HepG2 (cell line): ENCODE results near the gene SOCS1. TPM values are rescaled to one million over a fixed set of nuclear protein-coding genes. Genes with fewer than 3 reads are reported as not detected.
A peak's percentile ranks its signal among the peaks of the same experiment; 100 is the strongest.
"Not testable (repeated sequence)": the region's sequence is repeated elsewhere in the genome, so short reads cannot be mapped to it uniquely, and the experiment has no call there.

Experiments used
- ATAC-seq: fragments of 200-7000 bp; cut with Tn5 transposase; 3 replicates; pipeline ENCODE4 v1.9.1; 2020; ENCODE audit warnings: mild to moderate bottlenecking, moderate library complexity
- BruUV-seq: library from RNA; stranded (reverse); fragments of 400-500 nt; replicated peaks from 2 replicates; lab custom pipeline; 2021; lab: Mats Ljungman, UMichigan
- CTCF ChIA-PET: fragments of 300-600 bp; formaldehyde crosslinking; extraction: SDS; loops from one replicate; lab custom pipeline; 2021; ENCODE audit warnings: low total read pairs, inconsistent platforms, low intra/inter-chr PET ratio; lab: Yijun Ruan, JAX
- POLR2A ChIA-PET: fragments of 350-600 bp; sonication (Branson Sonifier 250); formaldehyde crosslinking; loops from one replicate; lab custom pipeline; 2020; ENCODE audit warnings: antibody characterized with exemption, inconsistent platforms; lab: Yijun Ruan, JAX
- DNase-seq: peaks from one replicate; pipeline ENCODE4 v3.0.0-alpha.2; 2015; ENCODE audit warnings: low spot score
- FAIRE-seq: peaks from 3 replicates; lab custom pipeline; 2011; peaks lifted over from hg19 to GRCh38; lab: Jason Lieb, UNC
- H2AFZ ChIP-seq: one replicate; pipeline ENCODE4 v1.6.1; 2011; ENCODE audit warnings: low read length, inconsistent platforms
- H3K27ac ChIP-seq: fragments of 300-600 bp; 3 replicates; pipeline ENCODE4 v1.8.0; 2011; ENCODE audit warnings: mixed run types, mild to moderate bottlenecking, mixed read lengths, low read length, inconsistent platforms; ENCODE audit not compliant: insufficient read depth; ENCODE audit errors: extremely low read length
- H3K27me3 ChIP-seq, 2 experiments: fragments of 200-600 bp in 1 of 2; 2 replicates in 1 of 2; 3 replicates in 1 of 2; pipeline versions ENCODE4 v1.6.0 to v1.8.0; 2011; ENCODE audit warnings: low read length in 2 of 2, mild to moderate bottlenecking in 2 of 2, moderate library complexity in 2 of 2, inconsistent platforms in 1 of 2; ENCODE audit not compliant: insufficient read depth in 2 of 2, control insufficient read depth in 1 of 2
- H3K36me3 ChIP-seq, 2 experiments: fragments of 200-600 bp in 1 of 2; replicated peaks in 1 of 2; 2 replicates in 1 of 2; 3 replicates in 1 of 2; pipeline versions ENCODE4 v1.5.1 to v1.8.0; 2011; ENCODE audit warnings: low read length in 2 of 2, inconsistent platforms in 1 of 2; ENCODE audit not compliant: insufficient read depth in 2 of 2, control insufficient read depth in 1 of 2
- H3K4me1 ChIP-seq: 2 replicates; pipeline ENCODE4 v1.5.1; 2012; ENCODE audit warnings: low read length, inconsistent platforms; ENCODE audit not compliant: insufficient read depth
- H3K4me2 ChIP-seq: 2 replicates; pipeline ENCODE4 v1.6.0; 2011; ENCODE audit warnings: low read depth, low read length, inconsistent platforms
- H3K4me3 ChIP-seq, 3 experiments: fragments of 200-600 bp in 1 of 3; sonication (generic), shearing (Covaris generic) in 1 of 3; replicated peaks in 1 of 3; 2 replicates each; pipeline ENCODE4 v1.5.1; 2011 to 2016; ENCODE audit warnings: low read length in 3 of 3, inconsistent platforms in 2 of 3, low read depth in 2 of 3, mild to moderate bottlenecking in 2 of 3, control low read depth in 1 of 3, mixed read lengths in 1 of 3; ENCODE audit not compliant: insufficient read depth in 1 of 3
- H3K79me2 ChIP-seq: one replicate; pipeline ENCODE4 v1.6.1; 2011; ENCODE audit warnings: low read length, inconsistent platforms; ENCODE audit not compliant: insufficient read depth
- H3K9ac ChIP-seq: 2 replicates; pipeline ENCODE4 v1.6.0; 2011; ENCODE audit warnings: mild to moderate bottlenecking, low read depth, low read length, inconsistent platforms; ENCODE audit not compliant: insufficient read depth
- H3K9me3 ChIP-seq: 2 replicates; pipeline ENCODE4 v1.5.1; 2012; ENCODE audit warnings: mild to moderate bottlenecking, low read length
- H4K20me1 ChIP-seq: 2 replicates; pipeline ENCODE4 v1.6.0; 2011; ENCODE audit warnings: inconsistent platforms, mild to moderate bottlenecking, low read length, moderate library complexity; ENCODE audit not compliant: insufficient read depth
- ARHGAP35 ChIP-seq: sonication (generic); formaldehyde crosslinking; IDR thresholded peaks from 2 replicates; pipeline ENCODE4 v1.9.0; 2022; ENCODE audit warnings: mild to moderate bottlenecking, inconsistent platforms, moderate library complexity, missing genetic modification reagents, borderline replicate concordance
- FOXO1 ChIP-seq: sonication (generic); formaldehyde crosslinking; IDR thresholded peaks from 2 replicates; pipeline ENCODE4 v1.4.0; 2020; ENCODE audit warnings: missing genetic modification reagents
- IRF1 ChIP-seq: sonication (generic); formaldehyde crosslinking; IDR thresholded peaks from 2 replicates; pipeline ENCODE4 v1.4.0; 2020; ENCODE audit warnings: low read depth, mild to moderate bottlenecking, missing genetic modification reagents
- PLSCR1 ChIP-seq: sonication (generic); formaldehyde crosslinking; IDR thresholded peaks from 2 replicates; pipeline ENCODE4 v1.5.0; 2020; ENCODE audit warnings: missing genetic modification reagents, mild to moderate bottlenecking, borderline replicate concordance
- SMAD3 ChIP-seq: sonication (generic); formaldehyde crosslinking; IDR thresholded peaks from 2 replicates; pipeline ENCODE4 v1.4.0; 2020; ENCODE audit warnings: missing genetic modification reagents
- ZBTB38 ChIP-seq: sonication (generic); formaldehyde crosslinking; IDR thresholded peaks from 2 replicates; pipeline ENCODE4 v1.5.1; 2020; ENCODE audit warnings: mild to moderate bottlenecking, missing genetic modification reagents
- ZNF292 ChIP-seq: sonication (generic); formaldehyde crosslinking; IDR thresholded peaks from 2 replicates; pipeline ENCODE4 v1.8.1; 2022; ENCODE audit warnings: mild to moderate bottlenecking, low read depth, missing genetic modification reagents, borderline replicate concordance
- ZNF431 ChIP-seq: sonication (generic); formaldehyde crosslinking; IDR thresholded peaks from 2 replicates; pipeline ENCODE4 v1.9.0; 2022; ENCODE audit warnings: missing genetic modification reagents, low read depth, mild to moderate bottlenecking, borderline replicate concordance
- ZNF460 ChIP-seq: sonication (generic); formaldehyde crosslinking; IDR thresholded peaks from 2 replicates; pipeline ENCODE4 v1.5.1; 2020; ENCODE audit warnings: missing genetic modification reagents, mild to moderate bottlenecking, borderline replicate concordance
- WGBS: methylation state at CpG from one replicate; pipeline ENCODE4 v1.1.6; 2017; ENCODE audit warnings: low lambda C conversion rate; 5-methylcytosine and 5-hydroxymethylcytosine counted together
- in situ Hi-C: cut with HindIII; loops from 2 replicates; pipeline ENCODE4 v1.10.0; 2017; ENCODE audit warnings: low pct_unique_long_range_greater_than_20kb; ENCODE audit not compliant: extremely low pct_ligation_motif_present
- intact Hi-C: fragments of 100-400 bp; cut with micrococcal nuclease; formaldehyde crosslinking; loops from one replicate; pipeline ENCODE4 v1.10.0; 2022; ENCODE audit not compliant: unreplicated experiment
- polyA plus RNA-seq, 8 experiments: library from polyadenylated mRNA; depleted of rRNA in 3 of 8; stranded (reverse) in 7 of 8; unstranded in 1 of 8; fragments of >200 nt; fragmentation: Illumina TruSeq in 4 of 8; extraction: Trizol in 4 of 8; gene quantifications; 2 replicates each; pipeline versions ENCODE4 v1.2.1 to v1.2.3, GENCODE V29; 2011 to 2016; ENCODE audit warnings: low read depth in 4 of 8, missing spikeins in 1 of 8, mixed read lengths in 1 of 8; ENCODE audit not compliant: insufficient read depth in 1 of 8
- total RNA-seq, 5 experiments: library from RNA; depleted of rRNA; stranded (reverse); fragments of >200 nt; fragmentation: Illumina TruSeq; extraction: Trizol; gene quantifications; 2 replicates each; pipeline ENCODE4 v1.2.3, GENCODE V29; 2016; ENCODE audit warnings: low read depth in 1 of 5
- TF ChIP-seq, protein P1 (sequence below): sonication (generic); formaldehyde crosslinking; IDR thresholded peaks from 2 replicates; pipeline ENCODE4 v1.4.0; 2020; ENCODE audit warnings: mild to moderate bottlenecking, missing genetic modification reagents

The SOCS1 gene
- total and polyA plus RNA-seq, 2 of the 13 experiments (the other 11 are each of a cell fraction or from before 2014, with no cell fraction given): 5.3 to 6.3 TPM

DNA sequence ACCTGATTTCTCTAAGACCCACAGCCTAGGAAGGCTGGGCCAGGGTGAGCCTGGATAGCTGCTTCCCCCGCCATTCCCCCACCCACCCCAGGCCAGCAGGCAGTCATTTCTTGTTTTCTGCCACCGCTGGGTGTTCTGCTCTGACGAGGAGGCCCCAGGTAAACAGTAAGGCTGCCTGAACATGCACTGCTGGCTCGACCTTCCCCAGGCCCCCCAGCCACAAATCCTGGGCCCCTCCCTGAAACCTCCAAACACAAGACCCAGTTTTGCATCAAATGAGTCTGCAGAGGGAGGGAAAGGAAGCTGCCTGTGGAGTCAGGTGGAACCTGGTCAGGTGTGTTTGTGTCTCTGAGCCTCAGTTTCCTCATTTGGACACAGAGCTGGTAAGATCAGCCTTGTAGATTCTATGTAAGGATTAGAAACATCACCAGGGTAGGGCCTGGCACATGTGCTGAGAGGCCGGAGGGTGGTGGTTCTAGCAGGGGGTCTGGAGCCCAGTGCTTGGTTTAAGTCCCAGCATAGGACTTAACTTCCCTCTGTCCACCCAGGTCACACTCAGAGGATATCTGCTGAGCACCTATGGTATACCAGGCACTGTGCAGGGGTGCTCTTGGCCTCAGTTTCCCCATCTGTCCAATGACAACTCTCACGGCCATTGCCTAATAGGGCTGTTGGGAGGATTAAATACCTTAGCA lies 44.0 kb upstream of the SOCS1 start (continued):
- no peak for TF ChIP-seq PLSCR1

GRCh38 chr16:11298950-11299547 lies 43.0 kb upstream of the SOCS1 start:
- H3K4me2 ChIP-seq, ATAC-seq, H2AFZ ChIP-seq, CTCF ChIA-PET, H4K20me1 ChIP-seq, H3K9me3 ChIP-seq, H3K27me3 ChIP-seq, DNase-seq, H3K36me3 ChIP-seq, BruUV-seq, H3K79me2 ChIP-seq, H3K9ac ChIP-seq, in situ Hi-C loops, FAIRE-seq, H3K4me3 ChIP-seq: not testable (repeated sequence)
- peaks cover 97% of the 10 kb centered on the region for H3K4me1 ChIP-seq
- POLR2A ChIA-PET: interaction anchor here (0.7 to 6.2 kb wide), 10 partner anchors 9 to 72 kb away, joined by 3 to 167 read pairs (median 29); partner anchors contain the start of genes PRM1, PRM3 and SOCS1
- intact Hi-C loops: loop anchor here (5.0 kb wide), 2 partner anchors 42 to 192 kb away; partner anchors contain the start of gene SOCS1
- peak overlapping the region; percentile 8 for H3K27ac ChIP-seq
- 81% methylated on average over 13 of the region's 13 CpGs for WGBS
- 0 out of 2 replicates have a peak, but pooled peaks have one; percentile 32 for TF ChIP-seq IRF1 (CRISPR knock-in tag)
- TF ChIP-seq ZNF431 (CRISPR knock-in tag): 0 out of 2 replicates have a peak, but pooled peaks have one; percentile 13
- peak; percentile 18; the same call in 1 of the 2 replicates for TF ChIP-seq FOXO1 (CRISPR knock-in tag)
- peak; percentile 55; the same call in 1 of the 2 replicates for TF ChIP-seq ARHGAP35
- TF ChIP-seq ZBTB38 (CRISPR knock-in tag): peak; percentile 55
- TF ChIP-seq ZNF292 (CRISPR knock-in tag): peak; percentile 5; the same call in 1 of the 2 replicates
- peak; percentile 76 for TF ChIP-seq ZNF460
- TF ChIP-seq, protein P1, sequence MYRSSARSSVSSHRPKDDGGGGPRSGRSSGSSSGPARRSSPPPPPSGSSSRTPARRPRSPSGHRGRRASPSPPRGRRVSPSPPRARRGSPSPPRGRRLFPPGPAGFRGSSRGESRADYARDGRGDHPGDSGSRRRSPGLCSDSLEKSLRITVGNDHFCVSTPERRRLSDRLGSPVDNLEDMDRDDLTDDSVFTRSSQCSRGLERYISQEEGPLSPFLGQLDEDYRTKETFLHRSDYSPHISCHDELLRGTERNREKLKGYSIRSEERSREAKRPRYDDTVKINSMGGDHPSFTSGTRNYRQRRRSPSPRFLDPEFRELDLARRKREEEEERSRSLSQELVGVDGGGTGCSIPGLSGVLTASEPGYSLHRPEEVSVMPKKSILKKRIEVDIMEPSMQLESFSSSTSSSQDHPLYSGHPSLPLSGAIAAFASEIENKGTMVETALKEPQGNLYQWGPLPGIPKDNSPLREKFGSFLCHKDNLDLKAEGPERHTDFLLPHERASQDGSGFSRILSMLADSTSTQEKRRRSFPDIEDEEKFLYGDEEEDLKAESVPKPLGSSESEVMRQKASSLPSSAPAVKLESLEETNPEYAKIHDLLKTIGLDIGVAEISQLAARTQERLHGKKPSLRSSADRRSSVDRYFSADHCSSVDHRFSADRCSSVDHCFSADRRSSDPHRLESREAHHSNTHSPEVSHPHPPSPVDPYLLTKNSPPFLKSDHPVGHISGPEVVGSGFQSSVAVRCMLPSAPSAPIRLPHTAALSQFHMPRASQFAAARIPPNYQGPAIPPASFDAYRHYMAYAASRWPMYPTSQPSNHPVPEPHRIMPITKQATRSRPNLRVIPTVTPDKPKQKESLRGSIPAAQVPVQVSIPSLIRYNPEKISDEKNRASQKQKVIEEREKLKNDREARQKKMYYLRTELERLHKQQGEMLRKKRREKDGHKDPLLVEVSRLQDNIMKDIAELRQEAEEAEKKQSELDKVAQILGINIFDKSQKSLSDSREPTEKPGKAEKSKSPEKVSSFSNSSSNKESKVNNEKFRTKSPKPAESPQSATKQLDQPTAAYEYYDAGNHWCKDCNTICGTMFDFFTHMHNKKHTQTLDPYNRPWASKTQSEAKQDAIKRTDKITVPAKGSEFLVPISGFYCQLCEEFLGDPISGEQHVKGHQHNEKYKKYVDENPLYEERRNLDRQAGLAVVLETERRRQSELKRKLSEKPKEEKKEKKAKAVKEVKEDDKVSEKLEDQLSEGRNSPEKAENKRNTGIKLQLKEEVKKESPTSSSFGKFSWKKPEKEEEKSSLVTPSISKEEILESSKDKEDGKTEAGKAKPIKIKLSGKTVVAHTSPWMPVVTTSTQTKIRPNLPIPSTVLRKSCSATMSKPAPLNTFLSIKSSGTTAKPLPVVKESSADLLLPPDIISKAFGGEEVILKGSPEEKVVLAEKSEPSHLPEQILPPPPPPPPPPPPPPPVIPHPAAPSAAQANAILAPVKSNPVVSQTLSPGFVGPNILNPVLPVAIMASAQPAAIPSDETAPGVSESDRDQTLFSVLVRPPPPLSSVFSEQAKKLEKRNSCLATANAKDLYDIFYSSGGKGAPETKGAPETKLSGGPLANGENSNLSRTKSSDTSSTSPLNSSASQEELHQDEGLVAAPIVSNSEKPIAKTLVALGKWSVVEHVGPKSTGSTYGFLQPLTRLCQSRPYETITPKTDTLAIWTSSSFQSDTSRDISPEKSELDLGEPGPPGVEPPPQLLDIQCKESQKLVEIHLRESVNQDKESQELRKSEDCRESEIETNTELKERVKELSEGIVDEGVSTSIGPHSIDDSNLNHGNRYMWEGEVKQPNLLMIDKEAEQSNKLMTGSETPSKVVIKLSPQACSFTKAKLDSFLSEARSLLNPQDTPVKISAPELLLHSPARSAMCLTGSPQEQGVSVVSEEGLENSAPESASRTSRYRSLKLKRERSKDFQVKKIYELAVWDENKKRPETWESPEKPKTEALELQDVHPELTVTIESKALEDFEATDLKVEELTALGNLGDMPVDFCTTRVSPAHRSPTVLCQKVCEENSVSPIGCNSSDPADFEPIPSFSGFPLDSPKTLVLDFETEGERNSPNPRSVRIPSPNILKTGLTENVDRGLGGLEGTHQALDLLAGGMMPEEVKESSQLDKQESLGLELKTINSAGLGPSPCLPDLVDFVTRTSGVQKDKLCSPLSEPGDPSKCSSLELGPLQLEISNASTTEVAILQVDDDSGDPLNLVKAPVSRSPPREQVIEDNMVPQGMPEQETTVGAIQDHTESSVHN (CRISPR knock-in tag): peak; percentile 47; the same call in 1 of the 2 replicates
- TF ChIP-seq SMAD3 (CRISPR knock-in tag): 0 out of 2 replicates have a peak, but pooled peaks have one; percentile 3
